ENCODE measurements around the gene NGEF. TPM values are rescaled to one million over a fixed set of nuclear protein-coding genes. Genes with fewer than 3 reads are reported as not detected.

The NGEF gene
- total and polyA plus RNA-seq, 8 donors, result 3.3 to 7.1 (median 5.4) TPM

GRCh38 chr2:232955856-232956255, 57.2 kb downstream of the NGEF start:
- no peak for FAIRE-seq
- intact Hi-C loops (cut with DNase I), result no loop called here
- WGBS, 2 donors, result 67 to 79% methylated on average over 5 of the region's 5 CpGs

GRCh38 chr2:232954691-232955090, 58.4 kb downstream of the NGEF start:
- Histone ChIP-seq H3K4me1 (no peaks in the 10 kb centered on the region), H3K27ac (no peak overlapping the region), H3K4me3 (no peak overlapping the region), H3K27me3 (no peaks in the 10 kb centered on the region), H3K9me3 (no peaks in the 10 kb centered on the region), H3K36me3 (no peaks in the 10 kb centered on the region)
- FAIRE-seq (no peak), ATAC-seq (no peak), DNase-seq (no peak)
- WGBS, 2 donors, result 95% methylated on average over 8 to 10 of the region's 10 CpGs
- TF ChIP-seq CTCF (IDR thresholded peaks at IDR 0.05), result no peak
- intact Hi-C loops (cut with DNase I), result no loop called here

More at GRCh38 chr2:232955856-232956255, 57.2 kb downstream of the NGEF start:
- no peak overlapping the region for H3K27ac ChIP-seq
- no peak for ATAC-seq
- H3K4me3 ChIP-seq, result no peak overlapping the region
- H3K36me3 ChIP-seq, result no peaks in the 10 kb centered on the region
- H3K9me3 ChIP-seq, result no peaks in the 10 kb centered on the region
- no peak for TF ChIP-seq CTCF (IDR thresholded peaks at IDR 0.05)
- no peaks in the 10 kb centered on the region for H3K27me3 ChIP-seq
- no peak for DNase-seq
- no peaks in the 10 kb centered on the region for H3K4me1 ChIP-seq

- H3K4me3 ChIP-seq, result no peak overlapping the region
- no peak for ATAC-seq
- no peak for FAIRE-seq
- intact Hi-C loops (cut with DNase I), result no loop called here
- no peaks in the 10 kb centered on the region for H3K9me3 ChIP-seq
- H3K27me3 ChIP-seq, result no peaks in the 10 kb centered on the region
- H3K27ac ChIP-seq, result no peak overlapping the region
- DNase-seq, result no peak
- TF ChIP-seq CTCF (IDR thresholded peaks at IDR 0.05), result no peak
- WGBS, 2 donors, result 76 to 86% methylated on average over 7 of the region's 7 CpGs
- no peaks in the 10 kb centered on the region for H3K36me3 ChIP-seq
- H3K4me1 ChIP-seq, result no peaks in the 10 kb centered on the region
Measured at GRCh38 chr2:232951891-232952290, 61.2 kb downstream of the NGEF start.

- H3K9me3 ChIP-seq, result no peaks in the 10 kb centered on the region
- 91 to 92% methylated on average over 11 of the region's 11 CpGs for WGBS, 2 donors
- no peak overlapping the region for H3K4me3 ChIP-seq
- no peak for TF ChIP-seq CTCF (IDR thresholded peaks at IDR 0.05)
- FAIRE-seq (no peak), DNase-seq (no peak), ATAC-seq (no peak)
- intact Hi-C loops (cut with DNase I), result no loop called here
- no peaks in the 10 kb centered on the region for H3K36me3 ChIP-seq
- no peaks in the 10 kb centered on the region for H3K4me1 ChIP-seq
- no peak overlapping the region for H3K27ac ChIP-seq
- H3K27me3 ChIP-seq, result no peaks in the 10 kb centered on the region
Measured at GRCh38 chr2:232951181-232951580, 61.9 kb downstream of the NGEF start.

- no peaks in the 10 kb centered on the region for H3K27me3 ChIP-seq
- intact Hi-C loops (cut with DNase I), result no loop called here
- no peaks in the 10 kb centered on the region for H3K36me3 ChIP-seq
- FAIRE-seq, result no peak
- TF ChIP-seq CTCF (IDR thresholded peaks at IDR 0.05), result no peak
- no peak overlapping the region for H3K4me3 ChIP-seq
- H3K9me3 ChIP-seq, result no peaks in the 10 kb centered on the region
- H3K4me1 ChIP-seq, result no peaks in the 10 kb centered on the region
- no peak for ATAC-seq
- DNase-seq, result no peak
- no peak overlapping the region for H3K27ac ChIP-seq
- WGBS, 2 donors, result 83 to 85% methylated on average over 8 of the region's 8 CpGs
Measured at GRCh38 chr2:232950751-232951150, 62.3 kb downstream of the NGEF start.
